A549 (cell line): ENCODE measurements around the gene CTR9. TPM values are rescaled to one million over a fixed set of nuclear protein-coding genes. Genes with fewer than 3 reads are reported as not detected.

Experiments
- ATAC-seq, 2 experiments: fragments of 200-7000 bp in 1 of 2; fragments of >200 bp in 1 of 2; cut with Nextera tagmentation in 1 of 2; cut with Tn5 transposase in 1 of 2; 3 replicates each; pipeline versions ENCODE4 v1.8.0 to v1.9.1; 2018 to 2020; ENCODE audit warnings: mild to moderate bottlenecking in 1 of 2, moderate library complexity in 1 of 2
- CTCF ChIA-PET: fragments of 300-600 bp; sonication (Branson Sonifier 250); formaldehyde crosslinking; extraction: SDS; loops from one replicate; lab custom pipeline; 2021; ENCODE audit warnings: antibody characterized with exemption, inconsistent platforms; lab: Yijun Ruan, JAX
- POLR2A ChIA-PET: fragments of 350-600 bp; formaldehyde crosslinking; extraction: SDS; loops from one replicate; lab custom pipeline; 2021; ENCODE audit warnings: antibody characterized with exemption, inconsistent platforms; lab: Yijun Ruan, JAX
- DNase-seq, 2 experiments: peaks; one replicate each; pipeline versions ENCODE4 v3.0.0 to v3.0.0-alpha.2; 2011 to 2016; ENCODE audit warnings: low read depth in 1 of 2, low spot score in 1 of 2
- FAIRE-seq: peaks from 2 replicates; lab custom pipeline; 2011; peaks lifted over from hg19 to GRCh38; lab: Jason Lieb, UNC
- H3K27ac ChIP-seq, 2 experiments: fragments of >200 bp; sonication (Bioruptor Twin); formaldehyde crosslinking; 3 replicates each; pipeline ENCODE4 v1.5.1; 2016 to 2017
- H3K4me1 ChIP-seq: fragments of >200 bp; sonication (Bioruptor Twin); formaldehyde crosslinking; 3 replicates; pipeline ENCODE4 v1.6.1; 2016
- H3K4me2 ChIP-seq: fragments of >200 bp; sonication (Bioruptor Twin); formaldehyde crosslinking; 3 replicates; pipeline ENCODE4 v1.6.1; 2016
- H3K4me3 ChIP-seq: fragments of >200 bp; sonication (Bioruptor Twin); formaldehyde crosslinking; 3 replicates; pipeline ENCODE4 v1.5.1; 2016
- H3K9me3 ChIP-seq: fragments of >200 bp; sonication (Bioruptor Twin); formaldehyde crosslinking; 3 replicates; pipeline ENCODE4 v1.6.1; 2016
- CBX8 ChIP-seq: fragments of 200-600 bp; sonication (generic); IDR thresholded peaks from 2 replicates; pipeline ENCODE4 v1.6.1; 2016
- CEBPB ChIP-seq, 2 experiments: fragments of >200 bp in 1 of 2; sonication (Bioruptor Twin) in 1 of 2; formaldehyde crosslinking in 1 of 2; IDR thresholded peaks; 2 replicates each; pipeline ENCODE4 v1.6.1; 2012 to 2016
- CHD4 ChIP-seq: fragments of 200-600 bp; sonication (generic); IDR thresholded peaks from 2 replicates; pipeline ENCODE4 v1.6.1; 2016; ENCODE audit warnings: antibody characterized with exemption, mild to moderate bottlenecking, borderline replicate concordance
- EHF ChIP-seq: fragments of 250-450 bp; sonication (Bioruptor Pico); IDR thresholded peaks from 2 replicates; pipeline ENCODE4 v1.5.0; 2020; ENCODE audit warnings: mild to moderate bottlenecking
- ELK1 ChIP-seq: fragments of 150-350 bp; IDR thresholded peaks from 2 replicates; pipeline ENCODE4 v1.6.1; 2014; ENCODE audit warnings: low read depth, mild to moderate bottlenecking, low read length
- FOXS1 ChIP-seq: fragments of 250-450 bp; sonication (Bioruptor Pico); IDR thresholded peaks from 2 replicates; pipeline ENCODE4 v1.5.0; 2020; ENCODE audit warnings: mild to moderate bottlenecking, moderate library complexity
- HOXB13 ChIP-seq: fragments of 250-450 bp; sonication (Bioruptor Pico); IDR thresholded peaks from 2 replicates; pipeline ENCODE4 v1.5.0; 2020; ENCODE audit warnings: low read depth, mild to moderate bottlenecking, moderate library complexity
- HOXB5 ChIP-seq: fragments of 250-450 bp; sonication (Bioruptor Pico); IDR thresholded peaks from 2 replicates; pipeline ENCODE4 v1.5.0; 2020; ENCODE audit warnings: mild to moderate bottlenecking, moderate library complexity
- JUN ChIP-seq, 2 experiments: fragments of >200 bp; sonication (Bioruptor Twin); formaldehyde crosslinking; IDR thresholded peaks; 2 replicates in 1 of 2; 3 replicates in 1 of 2; pipeline ENCODE4 v1.6.1; 2016 to 2017
- MAFK ChIP-seq: fragments of 450-650 bp; IDR thresholded peaks from 2 replicates; pipeline ENCODE4 v1.6.1; 2014; ENCODE audit not compliant: partially characterized antibody
- MAX ChIP-seq: IDR thresholded peaks from 2 replicates; pipeline ENCODE4 v1.6.1; 2012
- NPAS2 ChIP-seq: fragments of 250-450 bp; sonication (Bioruptor Pico); IDR thresholded peaks from 2 replicates; pipeline ENCODE4 v1.8.0; 2022; ENCODE audit warnings: mild to moderate bottlenecking, moderate library complexity, borderline replicate concordance
- NR3C1 ChIP-seq: fragments of >200 bp; sonication (Bioruptor Twin); formaldehyde crosslinking; IDR thresholded peaks from 3 replicates; pipeline ENCODE4 v1.6.1; 2017
- POLR2A ChIP-seq: IDR thresholded peaks from 2 replicates; pipeline ENCODE4 v1.6.1; 2012; ENCODE audit warnings: mild to moderate bottlenecking, low read length
- RNF2 ChIP-seq: fragments of 200-600 bp; sonication (generic); IDR thresholded peaks from 2 replicates; pipeline ENCODE4 v1.6.1; 2016; ENCODE audit warnings: low read depth, mild to moderate bottlenecking, antibody characterized with exemption, moderate library complexity, borderline replicate concordance
- SREBF2 ChIP-seq: fragments of 450-650 bp; IDR thresholded peaks from 2 replicates; pipeline ENCODE4 v1.6.1; 2014; ENCODE audit warnings: mild to moderate bottlenecking, moderate library complexity
- TFCP2L1 ChIP-seq: fragments of 250-450 bp; sonication (Bioruptor Pico); IDR thresholded peaks from 2 replicates; pipeline ENCODE4 v1.5.0; 2021; ENCODE audit warnings: mild to moderate bottlenecking
- USF2 ChIP-seq: fragments of 450-650 bp; IDR thresholded peaks from 2 replicates; pipeline ENCODE4 v1.6.1; 2014; ENCODE audit warnings: antibody characterized with exemption
- ZC3H11A ChIP-seq: fragments of 450-650 bp; IDR thresholded peaks from 2 replicates; pipeline ENCODE4 v1.6.1; 2014; ENCODE audit warnings: antibody characterized with exemption, mild to moderate bottlenecking
- ZFP36 ChIP-seq: fragments of 450-650 bp; IDR thresholded peaks from 2 replicates; pipeline ENCODE4 v1.6.1; 2014; ENCODE audit warnings: borderline replicate concordance; ENCODE audit not compliant: partially characterized antibody
- ZSCAN20 ChIP-seq: fragments of 250-450 bp; sonication (Bioruptor Pico); IDR thresholded peaks from 2 replicates; pipeline ENCODE4 v1.8.0; 2022; ENCODE audit warnings: mild to moderate bottlenecking, moderate library complexity
- WGBS: methylation state at CpG from one replicate; pipeline ENCODE4 v1.1.6; 2017; ENCODE audit errors: missing lambda C conversion rate; 5-methylcytosine and 5-hydroxymethylcytosine counted together
- polyA plus RNA-seq, 4 experiments: library from polyadenylated mRNA; depleted of rRNA in 3 of 4; stranded (reverse); fragments of >200 nt; fragmentation: RNase III in 1 of 4; extraction: RNeasy Plus Mini Kit Qiagen cat#74134 plus additional on column Dnase treatment in 1 of 4; gene quantifications; 2 replicates in 3 of 4; 3 replicates in 1 of 4; pipeline ENCODE4 v1.2.3, GENCODE V29; 2011 to 2017
- TF ChIP-seq, protein P1 (sequence below): IDR thresholded peaks from 2 replicates; pipeline ENCODE4 v1.6.1; 2012
- TF ChIP-seq, protein P2 (sequence below): fragments of 200-600 bp; sonication (generic); IDR thresholded peaks from 2 replicates; pipeline ENCODE4 v1.6.1; 2016; ENCODE audit warnings: antibody characterized with exemption, mild to moderate bottlenecking, moderate library complexity

The CTR9 gene
- polyA plus RNA-seq, 2 of the 4 experiments (the other 2 are of a cell fraction), result 24.8 to 35.0 TPM

DNA sequence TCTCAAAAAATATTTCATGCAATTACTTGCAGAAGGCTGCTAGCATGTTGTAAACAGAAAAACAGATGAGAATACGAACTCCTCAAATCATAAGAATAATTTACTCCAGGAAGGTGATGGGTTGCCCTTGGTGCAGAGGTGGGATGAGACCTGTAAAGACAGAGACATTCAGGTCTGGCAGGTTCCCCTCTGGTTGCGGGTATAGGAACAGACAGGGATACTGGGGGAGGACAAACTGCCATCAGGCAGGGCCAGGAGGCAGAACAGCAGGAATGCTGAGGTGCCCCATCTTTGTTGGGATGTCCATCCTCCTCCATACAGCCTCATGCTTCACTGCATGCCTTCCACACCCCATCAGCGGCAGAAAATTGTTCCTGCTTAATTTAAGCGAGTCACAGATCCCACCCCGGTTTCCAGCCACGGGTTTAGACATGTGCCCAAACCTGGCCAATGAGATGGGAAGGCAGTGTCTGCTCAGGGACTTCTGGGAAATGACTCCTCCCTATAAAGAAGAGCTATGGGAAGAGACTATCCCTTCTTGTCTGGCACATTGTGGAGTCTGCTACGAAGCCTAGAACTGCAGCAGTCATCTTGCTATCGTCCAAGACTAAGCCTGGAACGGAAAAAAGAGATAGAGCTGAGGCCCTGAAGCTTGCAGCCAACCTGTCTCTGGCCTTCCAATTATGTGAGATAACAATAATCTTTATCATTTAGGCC is 34.3 kb upstream of the CTR9 start:
- ATAC-seq, result no peak

GRCh38 chr11:10719616-10720015 is 31.4 kb upstream of the CTR9 start:
- H3K27ac ChIP-seq, result no peak overlapping the region
- ATAC-seq (no peak), DNase-seq (no peak), FAIRE-seq (no peak)
- H3K4me3 ChIP-seq, result no peak overlapping the region
- 21% methylated on average over 2 of the region's 2 CpGs for WGBS
- no peak overlapping the region for H3K4me2 ChIP-seq
- TF ChIP-seq FOXS1, result no peak
- TF ChIP-seq CEBPB (IDR thresholded peaks at IDR 0.05), result no peak
- no peak for TF ChIP-seq MAX
- no peak for TF ChIP-seq TFCP2L1 (CRISPR knock-in tag)
- TF ChIP-seq NR3C1, result no peak
- no peak for TF ChIP-seq CBX8
- TF ChIP-seq ELK1, result no peak
- TF ChIP-seq SREBF2, result no peak
- TF ChIP-seq CHD4, result no peak
- TF ChIP-seq POLR2A, result no peak
- TF ChIP-seq, protein P1, sequence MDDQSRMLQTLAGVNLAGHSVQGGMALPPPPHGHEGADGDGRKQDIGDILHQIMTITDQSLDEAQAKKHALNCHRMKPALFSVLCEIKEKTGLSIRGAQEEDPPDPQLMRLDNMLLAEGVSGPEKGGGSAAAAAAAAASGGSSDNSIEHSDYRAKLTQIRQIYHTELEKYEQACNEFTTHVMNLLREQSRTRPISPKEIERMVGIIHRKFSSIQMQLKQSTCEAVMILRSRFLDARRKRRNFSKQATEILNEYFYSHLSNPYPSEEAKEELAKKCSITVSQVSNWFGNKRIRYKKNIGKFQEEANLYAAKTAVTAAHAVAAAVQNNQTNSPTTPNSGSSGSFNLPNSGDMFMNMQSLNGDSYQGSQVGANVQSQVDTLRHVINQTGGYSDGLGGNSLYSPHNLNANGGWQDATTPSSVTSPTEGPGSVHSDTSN, result no peak
- TF ChIP-seq NPAS2 (CRISPR knock-in tag), result no peak
- TF ChIP-seq HOXB5 (CRISPR knock-in tag), result no peak
- no peak for TF ChIP-seq USF2
- TF ChIP-seq ZSCAN20, result no peak
- no peak for TF ChIP-seq ZFP36
- no peak for TF ChIP-seq MAFK
- POLR2A ChIA-PET, result no interaction called here
- no peaks in the 10 kb centered on the region for H3K4me1 ChIP-seq
- CTCF ChIA-PET, result interaction anchor here (1.3 to 2.6 kb wide), 3 partner anchors 8 to 17 kb away, joined by 3 to 8 read pairs (median 6); no protein-coding TSS in a partner anchor
- H3K9me3 ChIP-seq, result no peaks in the 10 kb centered on the region; the same call in 2 of the 3 replicates

More for the DNA sequence above, 34.3 kb upstream of the CTR9 start:
- 74% methylated on average over 9 of the region's 9 CpGs for WGBS
- Histone ChIP-seq H3K4me2 (no peak overlapping the region), H3K27ac (no peak overlapping the region), H3K9me3 (no peaks in the 10 kb centered on the region; the same call in 2 of the 3 replicates), H3K4me1 (no peaks in the 10 kb centered on the region), H3K4me3 (no peak overlapping the region)
- FAIRE-seq (no peak), DNase-seq (no peak)
- TF ChIP-seq ZC3H11A, result no peak
- ChIA-PET CTCF (interaction anchor here (1.3 to 2.8 kb wide), 3 partner anchors 12 to 176 kb away, joined by 3 to 10 read pairs (median 3); partner anchors contain the start of gene RNF141), POLR2A (no interaction called here)

GRCh38 chr11:10720881-10721376 is 30.1 kb upstream of the CTR9 start:
- ATAC-seq (no peak), FAIRE-seq (no peak), DNase-seq (no peak)
- ChIA-PET POLR2A (no interaction called here), CTCF (interaction anchor here (0.6 to 1.7 kb wide), 4 partner anchors 14 to 221 kb away, joined by 3 to 6 read pairs (median 4); no protein-coding TSS in a partner anchor)
- no peak overlapping the region for H3K27ac ChIP-seq
- WGBS, result 74% methylated on average over 2 of the region's 2 CpGs
- H3K9me3 ChIP-seq, result no peaks in the 10 kb centered on the region; the same call in 2 of the 3 replicates
- H3K4me3 ChIP-seq, result no peak overlapping the region
- no peak overlapping the region for H3K4me2 ChIP-seq
- no peaks in the 10 kb centered on the region for H3K4me1 ChIP-seq
- TF ChIP-seq EHF (CRISPR knock-in tag) (no peak), ZC3H11A (no peak), RNF2 (no peak), HOXB5 (CRISPR knock-in tag) (no peak), JUN (IDR thresholded peaks at IDR 0.05) (no peak), CHD4 (no peak), HOXB13 (CRISPR knock-in tag) (no peak)
- TF ChIP-seq, protein P2, sequence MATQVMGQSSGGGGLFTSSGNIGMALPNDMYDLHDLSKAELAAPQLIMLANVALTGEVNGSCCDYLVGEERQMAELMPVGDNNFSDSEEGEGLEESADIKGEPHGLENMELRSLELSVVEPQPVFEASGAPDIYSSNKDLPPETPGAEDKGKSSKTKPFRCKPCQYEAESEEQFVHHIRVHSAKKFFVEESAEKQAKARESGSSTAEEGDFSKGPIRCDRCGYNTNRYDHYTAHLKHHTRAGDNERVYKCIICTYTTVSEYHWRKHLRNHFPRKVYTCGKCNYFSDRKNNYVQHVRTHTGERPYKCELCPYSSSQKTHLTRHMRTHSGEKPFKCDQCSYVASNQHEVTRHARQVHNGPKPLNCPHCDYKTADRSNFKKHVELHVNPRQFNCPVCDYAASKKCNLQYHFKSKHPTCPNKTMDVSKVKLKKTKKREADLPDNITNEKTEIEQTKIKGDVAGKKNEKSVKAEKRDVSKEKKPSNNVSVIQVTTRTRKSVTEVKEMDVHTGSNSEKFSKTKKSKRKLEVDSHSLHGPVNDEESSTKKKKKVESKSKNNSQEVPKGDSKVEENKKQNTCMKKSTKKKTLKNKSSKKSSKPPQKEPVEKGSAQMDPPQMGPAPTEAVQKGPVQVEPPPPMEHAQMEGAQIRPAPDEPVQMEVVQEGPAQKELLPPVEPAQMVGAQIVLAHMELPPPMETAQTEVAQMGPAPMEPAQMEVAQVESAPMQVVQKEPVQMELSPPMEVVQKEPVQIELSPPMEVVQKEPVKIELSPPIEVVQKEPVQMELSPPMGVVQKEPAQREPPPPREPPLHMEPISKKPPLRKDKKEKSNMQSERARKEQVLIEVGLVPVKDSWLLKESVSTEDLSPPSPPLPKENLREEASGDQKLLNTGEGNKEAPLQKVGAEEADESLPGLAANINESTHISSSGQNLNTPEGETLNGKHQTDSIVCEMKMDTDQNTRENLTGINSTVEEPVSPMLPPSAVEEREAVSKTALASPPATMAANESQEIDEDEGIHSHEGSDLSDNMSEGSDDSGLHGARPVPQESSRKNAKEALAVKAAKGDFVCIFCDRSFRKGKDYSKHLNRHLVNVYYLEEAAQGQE, result no peak
- TF ChIP-seq, protein P1, result no peak
